Right renal cortex interstitium (tissue), 3 donors: ENCODE measurements around the gene LMOD2. TPM values are rescaled to one million over a fixed set of nuclear protein-coding genes. Genes with fewer than 3 reads are reported as not detected.

Experiments used
- DNase-seq, 3 donors: peaks; one replicate each; pipeline ENCODE4 v3.0.0-alpha.2; 2013; ENCODE audit warnings: low read depth in 3 of 3, low spot score in 2 of 3
- polyA plus RNA-seq, 3 donors: library from polyadenylated mRNA; unstranded; fragments of 120-200 nt; gene quantifications; one replicate each; pipeline ENCODE4 v1.2.1, GENCODE V29; 2013; ENCODE audit not compliant: insufficient read length in 3 of 3

The LMOD2 gene
- polyA plus RNA-seq, 3 donors: 0.10 to 0.15 TPM; not detected in 1

GRCh38 chr7:123637878-123638277, 17.8 kb upstream of the LMOD2 start:
- DNase-seq: no peak

GRCh38 chr7:123639631-123640030, 16.0 kb upstream of the LMOD2 start:
- DNase-seq: no peak

- DNase-seq: no peak
Observed at GRCh38 chr7:123640583-123640982, 15.1 kb upstream of the LMOD2 start.

GRCh38 chr7:123641901-123642300, 13.8 kb upstream of the LMOD2 start:
- no peak for DNase-seq

GRCh38 chr7:123643495-123644441, 11.9 kb upstream of the LMOD2 start:
- peak in 2 of 3 donors; percentile 20 to 37 for DNase-seq

- DNase-seq: no peak
Observed at GRCh38 chr7:123645516-123645915, 10.2 kb upstream of the LMOD2 start.

GRCh38 chr7:123647106-123647730, 8.4 kb upstream of the LMOD2 start:
- DNase-seq: no peak

GRCh38 chr7:123649964-123650363, 5.7 kb upstream of the LMOD2 start:
- DNase-seq: no peak

- DNase-seq: no peak
Observed at GRCh38 chr7:123650595-123650994, 5.1 kb upstream of the LMOD2 start.

GRCh38 chr7:123652406-123652805, 3.3 kb upstream of the LMOD2 start:
- DNase-seq: no peak

GRCh38 chr7:123653162-123653561, 2.5 kb upstream of the LMOD2 start:
- DNase-seq: no peak

GRCh38 chr7:123656544-123657303, 1.1 kb downstream of the LMOD2 start:
- DNase-seq: no peak

GRCh38 chr7:123657304-123657685, 1.6 kb downstream of the LMOD2 start:
- DNase-seq: no peak

GRCh38 chr7:123658023-123658422, 2.4 kb downstream of the LMOD2 start:
- no peak for DNase-seq

- no peak for DNase-seq
Observed at GRCh38 chr7:123660514-123661354, 5.1 kb downstream of the LMOD2 start.

- DNase-seq: no peak
Observed at GRCh38 chr7:123661765-123662164, 6.1 kb downstream of the LMOD2 start.

- DNase-seq: no peak
Observed at GRCh38 chr7:123662293-123662692, 6.6 kb downstream of the LMOD2 start.

- no peak for DNase-seq
Observed at GRCh38 chr7:123662755-123663154, 7.1 kb downstream of the LMOD2 start.

GRCh38 chr7:123663200-123663599, 7.5 kb downstream of the LMOD2 start:
- no peak for DNase-seq

- DNase-seq: no peak
Observed at GRCh38 chr7:123665157-123665556, 9.5 kb downstream of the LMOD2 start.
